Measurements from ENCODE around the gene FBP2. TPM values are rescaled to one million over a fixed set of nuclear protein-coding genes. Genes with fewer than 3 reads are reported as not detected.
A peak's percentile ranks its signal among the peaks of the same experiment; 100 is the strongest.

The FBP2 gene
- total and polyA plus RNA-seq, 2 of the 8 experiments (the other 6 are each of a cell fraction or from before 2014, with no cell fraction given), result not detected

- TF ChIP-seq, protein P1, sequence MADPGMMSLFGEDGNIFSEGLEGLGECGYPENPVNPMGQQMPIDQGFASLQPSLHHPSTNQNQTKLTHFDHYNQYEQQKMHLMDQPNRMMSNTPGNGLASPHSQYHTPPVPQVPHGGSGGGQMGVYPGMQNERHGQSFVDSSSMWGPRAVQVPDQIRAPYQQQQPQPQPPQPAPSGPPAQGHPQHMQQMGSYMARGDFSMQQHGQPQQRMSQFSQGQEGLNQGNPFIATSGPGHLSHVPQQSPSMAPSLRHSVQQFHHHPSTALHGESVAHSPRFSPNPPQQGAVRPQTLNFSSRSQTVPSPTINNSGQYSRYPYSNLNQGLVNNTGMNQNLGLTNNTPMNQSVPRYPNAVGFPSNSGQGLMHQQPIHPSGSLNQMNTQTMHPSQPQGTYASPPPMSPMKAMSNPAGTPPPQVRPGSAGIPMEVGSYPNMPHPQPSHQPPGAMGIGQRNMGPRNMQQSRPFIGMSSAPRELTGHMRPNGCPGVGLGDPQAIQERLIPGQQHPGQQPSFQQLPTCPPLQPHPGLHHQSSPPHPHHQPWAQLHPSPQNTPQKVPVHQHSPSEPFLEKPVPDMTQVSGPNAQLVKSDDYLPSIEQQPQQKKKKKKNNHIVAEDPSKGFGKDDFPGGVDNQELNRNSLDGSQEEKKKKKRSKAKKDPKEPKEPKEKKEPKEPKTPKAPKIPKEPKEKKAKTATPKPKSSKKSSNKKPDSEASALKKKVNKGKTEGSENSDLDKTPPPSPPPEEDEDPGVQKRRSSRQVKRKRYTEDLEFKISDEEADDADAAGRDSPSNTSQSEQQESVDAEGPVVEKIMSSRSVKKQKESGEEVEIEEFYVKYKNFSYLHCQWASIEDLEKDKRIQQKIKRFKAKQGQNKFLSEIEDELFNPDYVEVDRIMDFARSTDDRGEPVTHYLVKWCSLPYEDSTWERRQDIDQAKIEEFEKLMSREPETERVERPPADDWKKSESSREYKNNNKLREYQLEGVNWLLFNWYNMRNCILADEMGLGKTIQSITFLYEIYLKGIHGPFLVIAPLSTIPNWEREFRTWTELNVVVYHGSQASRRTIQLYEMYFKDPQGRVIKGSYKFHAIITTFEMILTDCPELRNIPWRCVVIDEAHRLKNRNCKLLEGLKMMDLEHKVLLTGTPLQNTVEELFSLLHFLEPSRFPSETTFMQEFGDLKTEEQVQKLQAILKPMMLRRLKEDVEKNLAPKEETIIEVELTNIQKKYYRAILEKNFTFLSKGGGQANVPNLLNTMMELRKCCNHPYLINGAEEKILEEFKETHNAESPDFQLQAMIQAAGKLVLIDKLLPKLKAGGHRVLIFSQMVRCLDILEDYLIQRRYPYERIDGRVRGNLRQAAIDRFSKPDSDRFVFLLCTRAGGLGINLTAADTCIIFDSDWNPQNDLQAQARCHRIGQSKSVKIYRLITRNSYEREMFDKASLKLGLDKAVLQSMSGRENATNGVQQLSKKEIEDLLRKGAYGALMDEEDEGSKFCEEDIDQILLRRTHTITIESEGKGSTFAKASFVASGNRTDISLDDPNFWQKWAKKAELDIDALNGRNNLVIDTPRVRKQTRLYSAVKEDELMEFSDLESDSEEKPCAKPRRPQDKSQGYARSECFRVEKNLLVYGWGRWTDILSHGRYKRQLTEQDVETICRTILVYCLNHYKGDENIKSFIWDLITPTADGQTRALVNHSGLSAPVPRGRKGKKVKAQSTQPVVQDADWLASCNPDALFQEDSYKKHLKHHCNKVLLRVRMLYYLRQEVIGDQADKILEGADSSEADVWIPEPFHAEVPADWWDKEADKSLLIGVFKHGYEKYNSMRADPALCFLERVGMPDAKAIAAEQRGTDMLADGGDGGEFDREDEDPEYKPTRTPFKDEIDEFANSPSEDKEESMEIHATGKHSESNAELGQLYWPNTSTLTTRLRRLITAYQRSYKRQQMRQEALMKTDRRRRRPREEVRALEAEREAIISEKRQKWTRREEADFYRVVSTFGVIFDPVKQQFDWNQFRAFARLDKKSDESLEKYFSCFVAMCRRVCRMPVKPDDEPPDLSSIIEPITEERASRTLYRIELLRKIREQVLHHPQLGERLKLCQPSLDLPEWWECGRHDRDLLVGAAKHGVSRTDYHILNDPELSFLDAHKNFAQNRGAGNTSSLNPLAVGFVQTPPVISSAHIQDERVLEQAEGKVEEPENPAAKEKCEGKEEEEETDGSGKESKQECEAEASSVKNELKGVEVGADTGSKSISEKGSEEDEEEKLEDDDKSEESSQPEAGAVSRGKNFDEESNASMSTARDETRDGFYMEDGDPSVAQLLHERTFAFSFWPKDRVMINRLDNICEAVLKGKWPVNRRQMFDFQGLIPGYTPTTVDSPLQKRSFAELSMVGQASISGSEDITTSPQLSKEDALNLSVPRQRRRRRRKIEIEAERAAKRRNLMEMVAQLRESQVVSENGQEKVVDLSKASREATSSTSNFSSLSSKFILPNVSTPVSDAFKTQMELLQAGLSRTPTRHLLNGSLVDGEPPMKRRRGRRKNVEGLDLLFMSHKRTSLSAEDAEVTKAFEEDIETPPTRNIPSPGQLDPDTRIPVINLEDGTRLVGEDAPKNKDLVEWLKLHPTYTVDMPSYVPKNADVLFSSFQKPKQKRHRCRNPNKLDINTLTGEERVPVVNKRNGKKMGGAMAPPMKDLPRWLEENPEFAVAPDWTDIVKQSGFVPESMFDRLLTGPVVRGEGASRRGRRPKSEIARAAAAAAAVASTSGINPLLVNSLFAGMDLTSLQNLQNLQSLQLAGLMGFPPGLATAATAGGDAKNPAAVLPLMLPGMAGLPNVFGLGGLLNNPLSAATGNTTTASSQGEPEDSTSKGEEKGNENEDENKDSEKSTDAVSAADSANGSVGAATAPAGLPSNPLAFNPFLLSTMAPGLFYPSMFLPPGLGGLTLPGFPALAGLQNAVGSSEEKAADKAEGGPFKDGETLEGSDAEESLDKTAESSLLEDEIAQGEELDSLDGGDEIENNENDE (IDR thresholded peaks at IDR 0.05; ENCODE audit: insufficient replicate concordance, low read length), result no peak
- TF ChIP-seq KDM1A (IDR thresholded peaks at IDR 0.05; ENCODE audit: borderline replicate concordance, low read length) (no peak), CEBPB (IDR thresholded peaks at IDR 0.05; ENCODE audit: low read depth, low read length) (no peak), MAX (IDR thresholded peaks at IDR 0.05) (peak; percentile 80), EZH2 (IDR thresholded peaks at IDR 0.05; ENCODE audit: low read depth, low read length, severe bottlenecking) (no peak), TCF12 (IDR thresholded peaks at IDR 0.05; ENCODE audit: low read depth, low read length) (no peak), ATF3 (IDR thresholded peaks at IDR 0.05; ENCODE audit: insufficient read depth, low read depth, low read length) (no peak), RAD21 (IDR thresholded peaks at IDR 0.05 in 1 of 2, conservative IDR thresholded peaks at IDR 0.05 in 1 of 2; ENCODE audit: low read depth in 2 of 2, low read length in 2 of 2) (peak; percentile 84 to 85)
Measured at GRCh38 chr9:94554439-94555331, 38.9 kb downstream of the FBP2 start, which contains the start of gene PCAT7 (continued).

Data from H1 (cell line).